SK-N-SH (cell line): Measurements from ENCODE around the gene TTC28. TPM values are rescaled to one million over a fixed set of nuclear protein-coding genes. Genes with fewer than 3 reads are reported as not detected.

Source experiments
- CTCF ChIA-PET: fragments of 300-600, 350-600 bp; formaldehyde crosslinking; extraction: SDS; loops from one replicate; lab custom pipeline; 2021; lab: Yijun Ruan, JAX
- POLR2A ChIA-PET: fragments of 350-600 bp; sonication (Branson Sonifier 250); formaldehyde crosslinking; extraction: SDS; loops from one replicate; lab custom pipeline; 2020; ENCODE audit warnings: antibody characterized with exemption, inconsistent platforms; lab: Yijun Ruan, JAX
- DNase-seq: peaks from one replicate; pipeline ENCODE4 v3.0.0; 2012
- H2AFZ ChIP-seq: fragments of 200-600 bp; sonication (generic); 2 replicates; pipeline ENCODE4 v1.8.1; 2016; ENCODE audit warnings: antibody characterized with exemption, mild to moderate bottlenecking, low read depth
- H3F3A ChIP-seq: fragments of 200-600 bp; sonication (generic); replicated peaks from 2 replicates; pipeline ENCODE3; 2016; ENCODE audit warnings: antibody characterized with exemption, mild to moderate bottlenecking; ENCODE audit not compliant: insufficient read depth
- H3K27ac ChIP-seq, 2 experiments: fragments of 200-500 bp in 1 of 2; fragments of 200-600 bp in 1 of 2; sonication (Bioruptor generic) in 1 of 2; sonication (generic), shearing (Covaris generic) in 1 of 2; 2 replicates each; pipeline versions ENCODE4 v1.5.1 to v1.6.1; 2014 to 2016; ENCODE audit warnings: low read depth in 2 of 2, inconsistent platforms in 1 of 2, low read length in 1 of 2, mild to moderate bottlenecking in 1 of 2, mixed read lengths in 1 of 2
- H3K27me3 ChIP-seq: fragments of 200-600 bp; sonication (generic), shearing (Covaris generic); 2 replicates; pipeline ENCODE4 v1.6.1; 2016; ENCODE audit warnings: mixed run types; ENCODE audit not compliant: insufficient read depth
- H3K36me3 ChIP-seq, 2 experiments: fragments of 200-500 bp in 1 of 2; fragments of 200-600 bp in 1 of 2; sonication (Bioruptor generic) in 1 of 2; sonication (generic) in 1 of 2; replicated peaks in 1 of 2; 2 replicates each; pipeline versions ENCODE3 to v1.5.1; 2014 to 2016; ENCODE audit warnings: low read length in 1 of 2, mild to moderate bottlenecking in 1 of 2; ENCODE audit not compliant: insufficient read depth in 2 of 2, control insufficient read depth in 1 of 2
- H3K4me1 ChIP-seq, 2 experiments: fragments of 200-500 bp in 1 of 2; fragments of 200-600 bp in 1 of 2; sonication (Bioruptor generic) in 1 of 2; sonication (generic), shearing (Covaris generic) in 1 of 2; 2 replicates each; pipeline versions ENCODE4 v1.5.1 to v1.6.1; 2014 to 2016; ENCODE audit warnings: low read depth in 1 of 2, low read length in 1 of 2, mixed run types in 1 of 2; ENCODE audit not compliant: insufficient read depth in 2 of 2, control insufficient read depth in 1 of 2
- H3K4me2 ChIP-seq: fragments of 200-600 bp; sonication (generic), shearing (Covaris generic); 2 replicates; pipeline ENCODE4 v1.6.1; 2017; ENCODE audit warnings: mixed run types
- H3K4me3 ChIP-seq, 2 experiments: fragments of 200-500 bp in 1 of 2; fragments of 200-600 bp in 1 of 2; sonication (Bioruptor generic) in 1 of 2; sonication (generic), shearing (Covaris generic) in 1 of 2; 2 replicates each; pipeline versions ENCODE4 v1.5.1 to v1.8.1; 2014 to 2016; ENCODE audit warnings: low read depth in 2 of 2, inconsistent platforms in 1 of 2, low read length in 1 of 2, mild to moderate bottlenecking in 1 of 2, mixed read lengths in 1 of 2, moderate library complexity in 1 of 2
- H3K79me2 ChIP-seq: fragments of 200-600 bp; sonication (generic); 2 replicates; pipeline ENCODE4 v1.8.1; 2017; ENCODE audit warnings: mild to moderate bottlenecking; ENCODE audit not compliant: insufficient read depth
- H3K9ac ChIP-seq: fragments of 200-600 bp; sonication (generic); 2 replicates; pipeline ENCODE4 v1.6.1; 2017; ENCODE audit warnings: mixed run types
- H3K9me2 ChIP-seq: fragments of 200-600 bp; sonication (generic); 2 replicates; pipeline ENCODE4 v1.6.1; 2017; ENCODE audit warnings: mixed run types
- H3K9me3 ChIP-seq: fragments of 200-600 bp; sonication (generic); 2 replicates; pipeline ENCODE4 v1.6.1; 2017; ENCODE audit warnings: mixed run types, mild to moderate bottlenecking, moderate library complexity
- H4K20me1 ChIP-seq: fragments of 200-600 bp; sonication (generic); 2 replicates; pipeline ENCODE4 v1.6.1; 2017; ENCODE audit warnings: mild to moderate bottlenecking, mixed run types; ENCODE audit not compliant: insufficient read depth
- CHD2 ChIP-seq: fragments of 150-350 bp; IDR thresholded peaks from 2 replicates; pipeline ENCODE4 v1.6.1; 2018; ENCODE audit warnings: low read length; ENCODE audit not compliant: partially characterized antibody
- FOSL2 ChIP-seq: IDR thresholded peaks from 2 replicates; pipeline ENCODE4 v1.4.0; 2012; ENCODE audit warnings: low read depth, mild to moderate bottlenecking, moderate library complexity, borderline replicate concordance
- JUND ChIP-seq: IDR thresholded peaks from 2 replicates; pipeline ENCODE4 v1.4.0; 2012
- MXI1 ChIP-seq: IDR thresholded peaks from 2 replicates; pipeline ENCODE4 v1.6.1; 2012; ENCODE audit warnings: mild to moderate bottlenecking, low read depth, low read length, improper control_type of control experiment
- NFIC ChIP-seq: IDR thresholded peaks from 2 replicates; pipeline ENCODE4 v1.4.0; 2012; ENCODE audit warnings: borderline replicate concordance
- RCOR1 ChIP-seq: fragments of 150-350 bp; IDR thresholded peaks from 2 replicates; pipeline ENCODE4 v1.6.1; 2017; ENCODE audit warnings: antibody characterized with exemption, low read length
- SIN3A ChIP-seq: IDR thresholded peaks from 2 replicates; pipeline ENCODE4 v1.6.1; 2012; ENCODE audit warnings: low read depth, mild to moderate bottlenecking, low read length, moderate library complexity, borderline replicate concordance
- TEAD4 ChIP-seq: IDR thresholded peaks from 2 replicates; pipeline ENCODE4 v1.4.0; 2012; ENCODE audit warnings: mild to moderate bottlenecking, borderline replicate concordance; ENCODE audit not compliant: insufficient read depth
- WGBS: methylation state at CpG from one replicate; pipeline ENCODE4 v1.1.6; 2017; ENCODE audit warnings: low lambda C conversion rate; 5-methylcytosine and 5-hydroxymethylcytosine counted together
- polyA plus RNA-seq, 3 experiments: library from polyadenylated mRNA; depleted of rRNA; stranded (reverse); fragments of >200 nt; gene quantifications; 2 replicates each; pipeline ENCODE4 v1.2.3, GENCODE V29; 2012
- TF ChIP-seq, protein P1 (sequence below): IDR thresholded peaks from 2 replicates; pipeline ENCODE4; 2012
- TF ChIP-seq, protein P2 (sequence below): IDR thresholded peaks from 2 replicates; pipeline ENCODE4 v1.4.0; 2012; ENCODE audit warnings: low read depth
- TF ChIP-seq, protein P3 (sequence below): fragments of 150-350 bp; IDR thresholded peaks from 2 replicates; pipeline ENCODE4 v1.6.1; 2016; ENCODE audit warnings: mild to moderate bottlenecking, low read depth, low read length
- TF ChIP-seq, protein P4 (sequence below): IDR thresholded peaks from 2 replicates; pipeline ENCODE4 v1.4.0; 2012; ENCODE audit warnings: low read depth, borderline replicate concordance

Gene TTC28
- polyA plus RNA-seq, 1 of the 3 experiments (the other 2 are of a cell fraction): 5.9 TPM

DNA sequence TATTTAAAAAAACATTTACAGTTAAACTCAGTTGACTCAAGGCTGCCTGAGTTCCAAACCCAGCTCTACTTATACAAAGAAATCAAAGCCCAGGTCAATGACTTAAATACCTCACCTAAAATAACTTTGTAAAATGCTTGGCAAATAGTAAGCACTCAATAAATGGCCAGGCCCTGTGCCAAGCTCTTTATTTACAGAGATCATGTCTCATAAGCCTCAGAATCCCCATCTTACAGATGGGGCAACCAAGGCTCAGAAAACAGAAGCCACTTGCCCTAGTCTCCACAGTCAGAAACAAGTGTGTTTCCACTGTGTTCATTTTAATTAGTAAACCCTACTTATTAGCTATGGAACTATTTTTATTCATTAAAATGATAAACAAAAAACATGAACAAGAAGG lies 30.5 kb upstream of the TTC28 start:
- Histone ChIP-seq H3K27me3 (no peaks in the 10 kb centered on the region), H3K79me2 (no peaks in the 10 kb centered on the region), H3K9me3 (no peaks in the 10 kb centered on the region), H3K27ac (peak overlapping the region; percentile 87 to 92), H3K4me2 (peak overlapping the region; percentile 55)
- no peak for DNase-seq
- ChIA-PET CTCF (interaction anchor here (0.8 to 2.3 kb wide), 3 partner anchors 13 to 110 kb away, joined by 3 to 12 read pairs (median 4); no protein-coding TSS in a partner anchor), POLR2A (interaction anchor here (0.5 kb wide), 2 partner anchors 102 to 1215 kb away, joined by 3 read pairs; no protein-coding TSS in a partner anchor)
- TF ChIP-seq MXI1: no peak
- TF ChIP-seq, protein P1, sequence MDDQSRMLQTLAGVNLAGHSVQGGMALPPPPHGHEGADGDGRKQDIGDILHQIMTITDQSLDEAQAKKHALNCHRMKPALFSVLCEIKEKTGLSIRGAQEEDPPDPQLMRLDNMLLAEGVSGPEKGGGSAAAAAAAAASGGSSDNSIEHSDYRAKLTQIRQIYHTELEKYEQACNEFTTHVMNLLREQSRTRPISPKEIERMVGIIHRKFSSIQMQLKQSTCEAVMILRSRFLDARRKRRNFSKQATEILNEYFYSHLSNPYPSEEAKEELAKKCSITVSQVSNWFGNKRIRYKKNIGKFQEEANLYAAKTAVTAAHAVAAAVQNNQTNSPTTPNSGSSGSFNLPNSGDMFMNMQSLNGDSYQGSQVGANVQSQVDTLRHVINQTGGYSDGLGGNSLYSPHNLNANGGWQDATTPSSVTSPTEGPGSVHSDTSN: no peak
- TF ChIP-seq, protein P2, sequence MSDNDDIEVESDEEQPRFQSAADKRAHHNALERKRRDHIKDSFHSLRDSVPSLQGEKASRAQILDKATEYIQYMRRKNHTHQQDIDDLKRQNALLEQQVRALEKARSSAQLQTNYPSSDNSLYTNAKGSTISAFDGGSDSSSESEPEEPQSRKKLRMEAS: no peak
- TF ChIP-seq FOSL2: no peak
- TF ChIP-seq NFIC: no peak
- TF ChIP-seq RCOR1: no peak
- TF ChIP-seq, all 33 proteins: peak for 0
- peaks cover 17 to 35% of the 10 kb centered on the region in 2 experiments; a peak in 3 of 4 replicates for H3K4me1 ChIP-seq
- H3K9ac ChIP-seq: peak overlapping the region; percentile 7; the same call in 1 of the 2 replicates
- H3F3A ChIP-seq: peaks cover 42% of the 10 kb centered on the region
- H2AFZ ChIP-seq: peak overlapping the region; percentile 6; the same call in 1 of the 2 replicates
- H3K4me3 ChIP-seq: 0 out of 4 replicates have a peak overlapping the region, but pooled peaks of 1 of the 2 experiments have one; percentile 7
- H4K20me1 ChIP-seq: no peaks in the 10 kb centered on the region
- H3K9me2 ChIP-seq: no peaks in the 10 kb centered on the region
- peaks cover 0 to 3% of the 10 kb centered on the region in 2 experiments for H3K36me3 ChIP-seq

DNA sequence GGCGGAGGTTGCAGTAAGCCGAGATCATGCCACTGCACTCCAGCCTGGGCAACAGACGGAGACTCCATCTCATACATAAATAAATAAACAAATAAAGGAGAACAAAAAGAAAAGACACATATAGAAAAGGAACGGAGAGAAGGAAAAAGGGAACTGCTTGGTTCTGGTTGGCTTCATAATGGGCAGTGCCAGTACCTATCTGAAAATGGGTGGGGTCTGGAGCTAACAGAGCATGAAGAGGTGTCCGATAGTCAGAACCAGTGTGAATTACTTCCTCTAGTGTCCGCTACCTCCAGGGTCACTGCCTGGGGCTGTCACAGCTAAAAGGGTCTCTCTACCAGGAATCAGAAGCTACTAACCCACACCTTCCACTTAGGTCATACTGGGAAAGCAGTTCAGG lies 27.2 kb upstream of the TTC28 start:
- H3F3A ChIP-seq: peaks cover 28% of the 10 kb centered on the region
- no peak for TF ChIP-seq TEAD4
- TF ChIP-seq, protein P1: no peak
- TF ChIP-seq, protein P3, sequence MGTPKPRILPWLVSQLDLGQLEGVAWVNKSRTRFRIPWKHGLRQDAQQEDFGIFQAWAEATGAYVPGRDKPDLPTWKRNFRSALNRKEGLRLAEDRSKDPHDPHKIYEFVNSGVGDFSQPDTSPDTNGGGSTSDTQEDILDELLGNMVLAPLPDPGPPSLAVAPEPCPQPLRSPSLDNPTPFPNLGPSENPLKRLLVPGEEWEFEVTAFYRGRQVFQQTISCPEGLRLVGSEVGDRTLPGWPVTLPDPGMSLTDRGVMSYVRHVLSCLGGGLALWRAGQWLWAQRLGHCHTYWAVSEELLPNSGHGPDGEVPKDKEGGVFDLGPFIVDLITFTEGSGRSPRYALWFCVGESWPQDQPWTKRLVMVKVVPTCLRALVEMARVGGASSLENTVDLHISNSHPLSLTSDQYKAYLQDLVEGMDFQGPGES: no peak
- TF ChIP-seq CHD2: no peak
- no peak for TF ChIP-seq MXI1
- TF ChIP-seq JUND: no peak
- TF ChIP-seq, protein P4, sequence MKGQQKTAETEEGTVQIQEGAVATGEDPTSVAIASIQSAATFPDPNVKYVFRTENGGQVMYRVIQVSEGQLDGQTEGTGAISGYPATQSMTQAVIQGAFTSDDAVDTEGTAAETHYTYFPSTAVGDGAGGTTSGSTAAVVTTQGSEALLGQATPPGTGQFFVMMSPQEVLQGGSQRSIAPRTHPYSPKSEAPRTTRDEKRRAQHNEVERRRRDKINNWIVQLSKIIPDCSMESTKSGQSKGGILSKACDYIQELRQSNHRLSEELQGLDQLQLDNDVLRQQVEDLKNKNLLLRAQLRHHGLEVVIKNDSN: no peak
- TF ChIP-seq SIN3A: no peak
- H2AFZ ChIP-seq: no peak overlapping the region
- H3K36me3 ChIP-seq: peaks cover 0 to 3% of the 10 kb centered on the region in 2 experiments
- H3K4me1 ChIP-seq: peaks cover 15 to 24% of the 10 kb centered on the region in 2 experiments; a peak in 3 of 4 replicates
- no peaks in the 10 kb centered on the region for H4K20me1 ChIP-seq
- no peaks in the 10 kb centered on the region for H3K9me3 ChIP-seq
- ChIA-PET CTCF (no interaction called here), POLR2A (no interaction called here)
- H3K4me3 ChIP-seq: no peak overlapping the region
- DNase-seq: no peak
- H3K79me2 ChIP-seq: no peaks in the 10 kb centered on the region
- no peaks in the 10 kb centered on the region for H3K27me3 ChIP-seq
- WGBS: 98% methylated on average over 6 of the region's 6 CpGs
- no peaks in the 10 kb centered on the region for H3K9me2 ChIP-seq
- no peak overlapping the region for H3K4me2 ChIP-seq
- no peak overlapping the region for H3K27ac ChIP-seq
- H3K9ac ChIP-seq: no peak overlapping the region
